Measurements from ENCODE around the gene DCUN1D3. TPM values are rescaled to one million over a fixed set of nuclear protein-coding genes. Genes with fewer than 3 reads are reported as not detected.

DCUN1D3 gene
- total RNA-seq, 1 experiment from 2014 or later = 16.1 TPM

DNA sequence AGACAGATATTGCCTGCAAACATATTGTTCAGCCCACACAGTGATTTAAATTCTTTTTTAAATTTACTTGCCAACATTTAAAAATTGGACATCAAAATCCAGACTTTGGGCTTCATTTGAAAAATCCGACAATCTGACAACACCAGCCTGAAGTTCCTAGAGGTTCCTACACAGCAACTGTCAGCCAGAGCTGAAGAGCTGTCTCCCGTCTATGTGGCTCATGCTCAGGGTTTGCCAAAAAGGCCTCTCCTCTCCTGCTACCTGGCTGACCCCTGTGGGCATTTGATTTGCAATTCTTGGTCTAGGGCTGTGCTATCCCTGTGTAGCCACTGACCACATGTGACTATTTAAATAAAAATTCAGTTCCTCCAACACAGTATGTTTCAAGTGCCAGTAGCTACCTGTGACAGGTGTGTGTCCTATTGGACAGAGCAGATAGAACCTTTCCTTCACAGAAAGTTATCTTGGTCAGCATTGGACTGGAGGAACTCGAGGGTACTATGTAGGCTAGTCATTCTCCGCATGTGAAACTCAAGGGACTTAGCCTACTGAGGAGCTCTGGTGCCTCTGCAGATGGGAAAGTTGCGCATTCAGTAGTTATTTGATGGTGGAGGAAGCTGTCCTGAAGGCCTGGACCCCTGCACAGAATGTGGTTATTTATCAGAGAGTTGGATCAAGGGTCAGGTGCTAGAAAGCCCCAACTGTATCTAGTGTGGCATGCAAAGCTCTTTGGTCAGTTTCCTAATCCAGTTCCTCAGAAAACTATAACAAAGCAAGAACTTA is 3.1 kb upstream of the DCUN1D3 start:
- Histone ChIP-seq H2BK15ac (ENCODE audit: low read depth, low read length) (no peak overlapping the region), H3K23ac (ENCODE audit: insufficient read length, low read depth, low read length) (no peak overlapping the region), H2AFZ (ENCODE audit: low read length) (no peak overlapping the region), H4K5ac (ENCODE audit: insufficient read length, low read depth, low read length) (no peak overlapping the region), H3K27ac (ENCODE audit: insufficient read length, low read depth, low read length) (no peak overlapping the region), H3K18ac (ENCODE audit: insufficient read length, low read depth, low read length) (no peak overlapping the region), H2AK5ac (ENCODE audit: insufficient read length, low read length) (no peak overlapping the region), H3K4me2 (ENCODE audit: insufficient read depth, insufficient read length, low read length) (no peak overlapping the region), H2BK20ac (ENCODE audit: low read depth, low read length, poor library complexity, severe bottlenecking) (no peak overlapping the region), H3K79me2 (ENCODE audit: insufficient read depth, low read length) (peaks cover 10% of the 10 kb centered on the region; the same call in 1 of the 2 replicates), H3K56ac (ENCODE audit: insufficient read length, low read depth, low read length) (no peak overlapping the region), H2BK12ac (ENCODE audit: insufficient read length, low read depth, low read length) (no peak overlapping the region), H3K23me2 (ENCODE audit: insufficient read length, low read depth, low read length, poor library complexity, severe bottlenecking) (peaks cover 14% of the 10 kb centered on the region), H3T11ph (ENCODE audit: low read length) (no peak overlapping the region), H2BK5ac (ENCODE audit: insufficient read length, low read length) (no peak overlapping the region), H3K9me3 (ENCODE audit: control insufficient read depth, low read depth, low read length) (no peaks in the 10 kb centered on the region), H4K20me1 (ENCODE audit: control insufficient read depth, insufficient read depth, insufficient read length) (no peaks in the 10 kb centered on the region), H4K8ac (replicated peaks; ENCODE audit: insufficient read length, low read depth, low read length) (no peak overlapping the region), H3K14ac (ENCODE audit: insufficient read depth, low read length) (no peak overlapping the region), H3K4me1 (ENCODE audit: insufficient read depth, low read length) (no peaks in the 10 kb centered on the region), H4K91ac (ENCODE audit: insufficient read length, low read depth, low read length) (no peak overlapping the region), H3K4ac (ENCODE audit: low read depth, low read length) (no peak overlapping the region), H3K9ac (ENCODE audit: extremely low read depth, insufficient read length, low read length) (no peak overlapping the region), H3K79me1 (ENCODE audit: insufficient read depth, low read depth, low read length, poor library complexity, severe bottlenecking) (peaks cover 5% of the 10 kb centered on the region), H2BK120ac (ENCODE audit: low read depth, low read length, poor library complexity, severe bottlenecking) (no peak overlapping the region), H3K27me3 (ENCODE audit: insufficient read depth, low read length) (no peaks in the 10 kb centered on the region)
- TF ChIP-seq, protein P1, sequence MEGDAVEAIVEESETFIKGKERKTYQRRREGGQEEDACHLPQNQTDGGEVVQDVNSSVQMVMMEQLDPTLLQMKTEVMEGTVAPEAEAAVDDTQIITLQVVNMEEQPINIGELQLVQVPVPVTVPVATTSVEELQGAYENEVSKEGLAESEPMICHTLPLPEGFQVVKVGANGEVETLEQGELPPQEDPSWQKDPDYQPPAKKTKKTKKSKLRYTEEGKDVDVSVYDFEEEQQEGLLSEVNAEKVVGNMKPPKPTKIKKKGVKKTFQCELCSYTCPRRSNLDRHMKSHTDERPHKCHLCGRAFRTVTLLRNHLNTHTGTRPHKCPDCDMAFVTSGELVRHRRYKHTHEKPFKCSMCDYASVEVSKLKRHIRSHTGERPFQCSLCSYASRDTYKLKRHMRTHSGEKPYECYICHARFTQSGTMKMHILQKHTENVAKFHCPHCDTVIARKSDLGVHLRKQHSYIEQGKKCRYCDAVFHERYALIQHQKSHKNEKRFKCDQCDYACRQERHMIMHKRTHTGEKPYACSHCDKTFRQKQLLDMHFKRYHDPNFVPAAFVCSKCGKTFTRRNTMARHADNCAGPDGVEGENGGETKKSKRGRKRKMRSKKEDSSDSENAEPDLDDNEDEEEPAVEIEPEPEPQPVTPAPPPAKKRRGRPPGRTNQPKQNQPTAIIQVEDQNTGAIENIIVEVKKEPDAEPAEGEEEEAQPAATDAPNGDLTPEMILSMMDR (conservative IDR thresholded peaks at IDR 0.05) = no peak
- peaks cover 44 to 49% of the 10 kb centered on the region in 2 experiments for H3K4me1 Mint-ChIP-seq
- H3K27ac Mint-ChIP-seq = no peak overlapping the region; a peak in 1 of 7 replicates
- H3K4me3 Mint-ChIP-seq = peak overlapping the region in 1 of 2 experiments; percentile 7; a peak in 2 of 5 replicates
- no peak for DNase-seq
- no peaks in the 10 kb centered on the region for H3K27me3 Mint-ChIP-seq (ENCODE audit: low read depth)
- WGBS (ENCODE audit: extremely low coverage, insufficient read length, low lambda C conversion rate) = no CpG with 5 or more reads among the region's 5 CpGs
- no peaks in the 10 kb centered on the region; a peak in 1 of 5 replicates for H3K9me3 Mint-ChIP-seq
- H3K36me3 Mint-ChIP-seq (ENCODE audit: insufficient read depth in 1 of 3, low read depth in 3 of 3) = peaks cover 0 to 8% (median 5%) of the 10 kb centered on the region in 3 experiments; a peak in 5 of 7 replicates
